Endothelial cell of umbilical vein (primary cell): ENCODE results near the gene BCAS3. TPM values are rescaled to one million over a fixed set of nuclear protein-coding genes. Genes with fewer than 3 reads are reported as not detected.

Source experiments
- BruUV-seq: library from RNA; stranded (reverse); fragments of 400-500 nt; replicated peaks from 2 replicates; lab custom pipeline; 2021; lab: Mats Ljungman, UMichigan
- CTCF ChIA-PET: fragments of 300-600, 350-600 bp; sonication (Branson Sonifier 250); formaldehyde crosslinking; loops from one replicate; lab custom pipeline; 2021; ENCODE audit warnings: antibody characterized with exemption, inconsistent platforms; lab: Charles Lee
- POLR2A ChIA-PET: fragments of 300-600, 350-600 bp; sonication (Branson Sonifier 250); formaldehyde crosslinking; loops from one replicate; lab custom pipeline; 2021; ENCODE audit warnings: antibody characterized with exemption, inconsistent platforms; lab: Charles Lee
- DNase-seq: peaks from one replicate; pipeline ENCODE4 v3.0.0-alpha.2; 2011; ENCODE audit warnings: low read depth, low spot score
- FAIRE-seq: peaks from 2 replicates; lab custom pipeline; 2011; peaks lifted over from hg19 to GRCh38; lab: Jason Lieb, UNC
- H2AFZ ChIP-seq: 2 replicates; pipeline ENCODE4 v1.6.0; 2012; ENCODE audit warnings: low read depth, low read length, control low read depth, inconsistent platforms
- H3K27ac ChIP-seq: 2 replicates; pipeline ENCODE4 v1.5.1; 2011; ENCODE audit warnings: low read depth, mild to moderate bottlenecking, control low read depth, low read length, moderate library complexity; ENCODE audit not compliant: insufficient read depth
- H3K27me3 ChIP-seq, 2 experiments: 2 replicates each; pipeline versions ENCODE4 v1.6.0 to v1.6.1; 2011; ENCODE audit warnings: low read length in 2 of 2, mixed read lengths in 1 of 2; ENCODE audit not compliant: control insufficient read depth in 2 of 2, insufficient read depth in 2 of 2
- H3K36me3 ChIP-seq, 2 experiments: 2 replicates in 1 of 2; 3 replicates in 1 of 2; pipeline ENCODE4 v1.5.1; 2011; ENCODE audit warnings: low read length in 2 of 2, mild to moderate bottlenecking in 1 of 2, moderate library complexity in 1 of 2; ENCODE audit not compliant: control insufficient read depth in 2 of 2, insufficient read depth in 2 of 2; ENCODE audit errors: extremely low read depth in 1 of 2
- H3K4me1 ChIP-seq: 3 replicates; pipeline ENCODE4 v1.5.1; 2011; ENCODE audit warnings: mild to moderate bottlenecking, low read length; ENCODE audit not compliant: control insufficient read depth, insufficient read depth; ENCODE audit errors: extremely low read depth
- H3K4me2 ChIP-seq: 2 replicates; pipeline ENCODE4 v1.6.1; 2011; ENCODE audit warnings: low read length, control low read depth, mixed read lengths; ENCODE audit not compliant: insufficient read depth
- H3K4me3 ChIP-seq, 3 experiments: fragments of 200-600 bp in 1 of 3; sonication (generic), shearing (Covaris generic) in 1 of 3; replicated peaks in 1 of 3; 2 replicates each; pipeline ENCODE4 v1.5.1; 2011 to 2016; ENCODE audit warnings: control low read depth in 3 of 3, low read length in 3 of 3, mild to moderate bottlenecking in 2 of 3, inconsistent platforms in 1 of 3, low read depth in 1 of 3, moderate library complexity in 1 of 3; ENCODE audit not compliant: insufficient read depth in 1 of 3
- H3K79me2 ChIP-seq: 2 replicates; pipeline ENCODE4 v1.6.0; 2012; ENCODE audit warnings: low read length, inconsistent platforms; ENCODE audit not compliant: control insufficient read depth, insufficient read depth
- H3K9ac ChIP-seq: replicated peaks from 2 replicates; pipeline ENCODE3; 2011; ENCODE audit warnings: low read length, control low read depth; ENCODE audit not compliant: insufficient read depth; ENCODE audit errors: extremely low read depth
- H3K9me1 ChIP-seq: replicated peaks from 3 replicates; pipeline ENCODE4 v1.6.0; 2011; ENCODE audit warnings: mild to moderate bottlenecking, low read length; ENCODE audit not compliant: control insufficient read depth, insufficient read depth; ENCODE audit errors: extremely low read depth
- H3K9me3 ChIP-seq: replicated peaks from 2 replicates; pipeline ENCODE4 v1.5.1; 2012; ENCODE audit warnings: low read length, inconsistent platforms; ENCODE audit not compliant: control insufficient read depth, insufficient read depth
- H4K20me1 ChIP-seq: replicated peaks from 2 replicates; pipeline ENCODE3; 2011; ENCODE audit warnings: mild to moderate bottlenecking, low read length; ENCODE audit not compliant: control insufficient read depth, insufficient read depth; ENCODE audit errors: extremely low read depth
- EZH2 ChIP-seq: IDR thresholded peaks from 2 replicates; pipeline ENCODE4 v1.6.1; 2012; ENCODE audit warnings: borderline replicate concordance, low read depth, mild to moderate bottlenecking, moderate library complexity, low read length, inconsistent platforms; ENCODE audit not compliant: severe bottlenecking
- FOS ChIP-seq: IDR thresholded peaks from 2 replicates; pipeline ENCODE4 v1.6.1; 2011; ENCODE audit warnings: mild to moderate bottlenecking, low read length, moderate library complexity, borderline replicate concordance; ENCODE audit not compliant: insufficient read depth
- GATA2 ChIP-seq: IDR thresholded peaks from 2 replicates; pipeline ENCODE4 v1.7.0; 2011; ENCODE audit warnings: low read depth, mild to moderate bottlenecking, moderate library complexity, mixed read lengths, low read length; ENCODE audit not compliant: insufficient read length, insufficient read depth
- JUN ChIP-seq: IDR thresholded peaks from 2 replicates; pipeline ENCODE4 v1.6.1; 2011; ENCODE audit warnings: borderline replicate concordance, low read depth; ENCODE audit not compliant: insufficient read length, insufficient read depth
- MYC ChIP-seq: IDR thresholded peaks from one replicate; pipeline ENCODE4 v1.6.1; 2011; ENCODE audit warnings: mild to moderate bottlenecking, low read depth, low read length
- POLR2A ChIP-seq: IDR thresholded peaks from 2 replicates; pipeline ENCODE4 v1.6.1; 2012; ENCODE audit warnings: low read depth, mild to moderate bottlenecking, control low read depth, low read length
- POLR2AphosphoS5 ChIP-seq: IDR thresholded peaks from 2 replicates; pipeline ENCODE4 v1.6.1; 2012; ENCODE audit warnings: low read depth, mild to moderate bottlenecking, control low read depth, low read length, moderate library complexity; ENCODE audit not compliant: insufficient read depth
- dilution Hi-C: fragments of 300-500 bp; cut with MboI; formaldehyde crosslinking; loops from one replicate; pipeline ENCODE4 v1.15.0; 2019; ENCODE audit warnings: low sequenced_read_pairs; ENCODE audit not compliant: extremely low pct_ligation_motif_present
- intact Hi-C: fragments of 100-400 bp; cut with micrococcal nuclease; formaldehyde crosslinking; loops from one replicate; pipeline ENCODE4 v1.10.0; 2022
- polyA plus RNA-seq, 4 experiments: library from polyadenylated mRNA; depleted of rRNA in 3 of 4; stranded (reverse) in 3 of 4; unstranded in 1 of 4; fragments of >200 nt; gene quantifications; 2 replicates each; pipeline versions ENCODE4 v1.2.1 to v1.2.3, GENCODE V29; 2011 to 2012; ENCODE audit warnings: missing spikeins in 1 of 4
- total RNA-seq: library from RNA; stranded (reverse); gene quantifications from 2 replicates; pipeline ENCODE4 v1.2.3, GENCODE V29; 2021
- TF ChIP-seq, protein P1 (sequence below): IDR thresholded peaks from 2 replicates; pipeline ENCODE4 v1.6.1; 2011; ENCODE audit not compliant: insufficient read depth, insufficient read length
- TF ChIP-seq, protein P2 (sequence below), 2 donors: IDR thresholded peaks; 1 replicate in 1 of 2; 2 replicates in 1 of 2; pipeline ENCODE4 v1.5.1; 2011; ENCODE audit warnings: low read length in 2 of 2, mild to moderate bottlenecking in 2 of 2, moderate library complexity in 2 of 2, control low read depth in 1 of 2, inconsistent platforms in 1 of 2, low read depth in 1 of 2; ENCODE audit not compliant: insufficient read depth in 1 of 2; ENCODE audit errors: extremely low read depth in 1 of 2

The BCAS3 gene
- total and polyA plus RNA-seq, 2 donors (not counting 3 experiments of a cell fraction or from before 2014, with no cell fraction given) = 8.2 to 16.0 TPM

DNA sequence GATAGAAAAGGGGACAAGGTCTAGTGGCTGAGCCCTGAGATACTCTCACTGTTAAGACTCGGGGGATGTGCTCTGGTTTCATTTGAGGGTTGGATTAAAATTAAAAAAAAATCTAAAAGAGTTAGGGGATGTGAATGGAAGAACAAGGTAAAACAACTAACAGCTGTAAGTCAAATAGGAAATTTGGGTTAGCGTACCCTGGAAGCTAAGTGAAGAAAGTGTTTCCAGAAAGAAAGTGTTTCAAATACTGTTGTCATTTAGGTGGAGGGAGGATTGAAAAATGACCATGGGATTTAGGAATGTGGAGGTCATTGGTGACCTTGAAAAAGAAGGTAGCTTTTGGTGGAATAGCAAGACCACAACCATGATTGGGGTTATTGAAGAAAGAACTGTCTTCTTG is 40.0 kb upstream of the BCAS3 start:
- Histone ChIP-seq H3K79me2 (peaks cover 20% of the 10 kb centered on the region), H3K9ac (no peak overlapping the region), H3K4me3 (no peak overlapping the region), H3K9me3 (no peaks in the 10 kb centered on the region), H3K9me1 (no peaks in the 10 kb centered on the region), H3K27me3 (no peaks in the 10 kb centered on the region), H3K36me3 (peaks cover 3 to 18% of the 10 kb centered on the region in 2 experiments), H3K27ac (no peak overlapping the region), H4K20me1 (no peaks in the 10 kb centered on the region), H3K4me2 (no peak overlapping the region), H2AFZ (no peak overlapping the region), H3K4me1 (peaks cover 3% of the 10 kb centered on the region)
- CTCF ChIA-PET = interaction anchor here (0.8 to 3.5 kb wide), 25 partner anchors 8 to 406 kb away, joined by 3 to 22 read pairs (median 6); partner anchors contain the start of gene PPM1D
- POLR2A ChIA-PET = no interaction called here
- no peak for DNase-seq
- BruUV-seq = no TSS peak
- TF ChIP-seq MYC (no peak), GATA2 (no peak), POLR2A (no peak), FOS (no peak)
- TF ChIP-seq, protein P1, sequence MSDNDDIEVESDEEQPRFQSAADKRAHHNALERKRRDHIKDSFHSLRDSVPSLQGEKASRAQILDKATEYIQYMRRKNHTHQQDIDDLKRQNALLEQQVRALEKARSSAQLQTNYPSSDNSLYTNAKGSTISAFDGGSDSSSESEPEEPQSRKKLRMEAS = no peak
- intact Hi-C loops = loop anchor here (1.0 to 10.0 kb wide), 8 partner anchors 35 to 493 kb away; partner anchors contain the start of genes APPBP2 and CA4
- FAIRE-seq = no peak
- dilution Hi-C loops = no loop called here

DNA sequence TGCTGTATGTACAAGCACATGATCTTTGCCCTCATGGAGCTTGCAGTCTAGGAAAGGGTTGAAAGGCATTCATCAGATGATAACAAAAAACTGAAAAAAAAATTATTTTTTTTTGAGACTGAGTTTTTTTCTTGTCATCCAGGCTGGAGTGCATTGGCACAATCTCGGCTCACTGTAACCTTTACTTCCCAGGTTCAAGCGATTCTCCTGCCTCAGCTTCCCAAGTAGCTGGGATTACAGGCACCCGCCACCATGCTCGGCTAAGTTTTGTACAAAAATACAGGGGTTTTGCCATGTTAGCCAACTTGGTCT is 38.7 kb upstream of the BCAS3 start:
- H4K20me1 ChIP-seq = no peaks in the 10 kb centered on the region
- BruUV-seq = no TSS peak
- H3K27ac ChIP-seq = no peak overlapping the region
- ChIA-PET CTCF (interaction anchor here (1.0 to 3.5 kb wide), 12 partner anchors 9 to 199 kb away, joined by 3 to 22 read pairs (median 8); no protein-coding TSS in a partner anchor), POLR2A (no interaction called here)
- peaks cover 25% of the 10 kb centered on the region for H3K79me2 ChIP-seq
- H3K27me3 ChIP-seq = no peaks in the 10 kb centered on the region
- H3K9ac ChIP-seq = no peak overlapping the region
- H3K4me1 ChIP-seq = peaks cover 3% of the 10 kb centered on the region
- intact Hi-C loops (loop anchor here (5.0 to 10.0 kb wide), 2 partner anchors 172 to 494 kb away; partner anchors contain the start of gene CA4), dilution Hi-C loops (no loop called here)
- H3K9me1 ChIP-seq = no peaks in the 10 kb centered on the region
- H3K4me3 ChIP-seq = no peak overlapping the region
- DNase-seq = no peak
- peaks cover 3 to 18% of the 10 kb centered on the region in 2 experiments for H3K36me3 ChIP-seq
- TF ChIP-seq GATA2 = no peak
- TF ChIP-seq JUN = no peak
- no peak for TF ChIP-seq FOS
- TF ChIP-seq MYC = no peak
- TF ChIP-seq EZH2 = no peak
- TF ChIP-seq, protein P2, sequence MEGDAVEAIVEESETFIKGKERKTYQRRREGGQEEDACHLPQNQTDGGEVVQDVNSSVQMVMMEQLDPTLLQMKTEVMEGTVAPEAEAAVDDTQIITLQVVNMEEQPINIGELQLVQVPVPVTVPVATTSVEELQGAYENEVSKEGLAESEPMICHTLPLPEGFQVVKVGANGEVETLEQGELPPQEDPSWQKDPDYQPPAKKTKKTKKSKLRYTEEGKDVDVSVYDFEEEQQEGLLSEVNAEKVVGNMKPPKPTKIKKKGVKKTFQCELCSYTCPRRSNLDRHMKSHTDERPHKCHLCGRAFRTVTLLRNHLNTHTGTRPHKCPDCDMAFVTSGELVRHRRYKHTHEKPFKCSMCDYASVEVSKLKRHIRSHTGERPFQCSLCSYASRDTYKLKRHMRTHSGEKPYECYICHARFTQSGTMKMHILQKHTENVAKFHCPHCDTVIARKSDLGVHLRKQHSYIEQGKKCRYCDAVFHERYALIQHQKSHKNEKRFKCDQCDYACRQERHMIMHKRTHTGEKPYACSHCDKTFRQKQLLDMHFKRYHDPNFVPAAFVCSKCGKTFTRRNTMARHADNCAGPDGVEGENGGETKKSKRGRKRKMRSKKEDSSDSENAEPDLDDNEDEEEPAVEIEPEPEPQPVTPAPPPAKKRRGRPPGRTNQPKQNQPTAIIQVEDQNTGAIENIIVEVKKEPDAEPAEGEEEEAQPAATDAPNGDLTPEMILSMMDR (IDR thresholded peaks at IDR 0.05; ENCODE audit: extremely low read depth in 1 of 2, insufficient read depth in 1 of 2, low read depth in 1 of 2, low read length in 2 of 2) = no peak
- TF ChIP-seq POLR2AphosphoS5 = no peak
- TF ChIP-seq, protein P1 = no peak
- H2AFZ ChIP-seq = no peak overlapping the region
- H3K4me2 ChIP-seq = no peak overlapping the region
- no peaks in the 10 kb centered on the region for H3K9me3 ChIP-seq
- no peak for FAIRE-seq
